GM12891 (cell line): Measurements from ENCODE around the gene TPRG1L.

ENCODE experiments used
- DNase-seq: peaks from one replicate; pipeline ENCODE4 v3.0.0; 2011; ENCODE audit warnings: low spot score; ENCODE audit not compliant: insufficient read length
- FAIRE-seq: peaks from 2 replicates; lab custom pipeline; 2011; peaks lifted over from hg19 to GRCh38; lab: Jason Lieb, UNC
- PAX5 ChIP-seq: IDR thresholded peaks from 2 replicates; pipeline ENCODE4 v1.6.1; 2011; ENCODE audit warnings: low read length, moderate library complexity, mild to moderate bottlenecking; ENCODE audit not compliant: insufficient read depth, severe bottlenecking
- POLR2A ChIP-seq: IDR thresholded peaks from 2 replicates; pipeline ENCODE4 v1.6.1; 2011; ENCODE audit warnings: low read depth, low read length, control low read depth
- POLR2AphosphoS5 ChIP-seq: IDR thresholded peaks from 2 replicates; pipeline ENCODE4 v1.6.1; 2011; ENCODE audit warnings: low read depth, low read length, control low read depth
- POU2F2 ChIP-seq: IDR thresholded peaks from 2 replicates; pipeline ENCODE4 v1.6.1; 2011; ENCODE audit warnings: low read depth, mild to moderate bottlenecking, control low read depth, low read length, moderate library complexity
- SPI1 ChIP-seq: IDR thresholded peaks from 2 replicates; pipeline ENCODE4 v1.6.1; 2011; ENCODE audit warnings: low read depth, low read length, control low read depth
- TAF1 ChIP-seq: IDR thresholded peaks from 2 replicates; pipeline ENCODE4 v1.6.1; 2011; ENCODE audit warnings: low read depth, low read length, control low read depth

TPRG1L gene

DNA sequence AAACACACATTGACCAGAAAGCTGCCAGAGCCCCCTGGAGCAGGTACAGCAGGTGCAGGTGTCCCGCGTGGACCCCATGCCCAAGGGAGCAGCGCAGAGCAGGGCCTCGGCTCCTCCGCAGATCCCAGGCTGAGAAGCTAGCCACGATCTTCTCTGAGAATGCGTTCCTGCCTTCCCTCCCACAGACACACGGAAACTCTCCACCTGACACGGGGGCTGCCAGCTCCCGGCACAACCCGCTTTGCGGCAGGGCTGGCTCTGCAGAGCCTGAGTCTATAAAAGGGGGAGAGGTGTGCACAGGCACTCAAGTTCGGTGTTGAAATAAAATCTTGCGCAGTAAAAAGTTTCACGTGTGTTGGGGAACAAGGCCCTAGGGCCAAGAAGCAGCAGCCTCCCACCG lies 23.1 kb upstream of the TPRG1L start:
- DNase-seq: no peak
- TF ChIP-seq TAF1 (no peak), POU2F2 (no peak), POLR2A (no peak), POLR2AphosphoS5 (no peak), SPI1 (no peak), PAX5 (no peak)
- FAIRE-seq: no peak

DNA sequence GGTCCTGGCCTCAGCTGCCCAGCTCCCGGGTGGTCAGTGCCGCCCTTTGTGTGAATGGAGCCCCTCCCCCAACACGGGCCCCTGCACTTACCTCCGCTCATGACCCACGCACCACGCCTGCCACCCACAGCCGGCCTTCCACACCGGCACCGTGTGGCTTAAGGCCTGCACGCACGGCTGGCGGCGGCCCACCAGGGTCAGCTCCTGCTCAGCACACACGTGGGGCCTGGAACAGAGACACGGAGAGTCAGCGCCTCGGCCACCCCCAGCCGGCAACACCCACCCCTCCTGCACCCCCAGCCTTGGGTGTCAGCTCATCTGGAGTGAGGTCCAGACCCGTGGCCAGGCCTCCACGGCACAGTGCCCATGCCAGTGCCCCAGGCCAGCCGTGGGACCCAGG lies 22.4 kb upstream of the TPRG1L start:
- FAIRE-seq: no peak
- DNase-seq: no peak
- TF ChIP-seq SPI1: no peak
- no peak for TF ChIP-seq POU2F2
- no peak for TF ChIP-seq POLR2AphosphoS5
- no peak for TF ChIP-seq TAF1
- TF ChIP-seq PAX5: no peak
- no peak for TF ChIP-seq POLR2A

DNA sequence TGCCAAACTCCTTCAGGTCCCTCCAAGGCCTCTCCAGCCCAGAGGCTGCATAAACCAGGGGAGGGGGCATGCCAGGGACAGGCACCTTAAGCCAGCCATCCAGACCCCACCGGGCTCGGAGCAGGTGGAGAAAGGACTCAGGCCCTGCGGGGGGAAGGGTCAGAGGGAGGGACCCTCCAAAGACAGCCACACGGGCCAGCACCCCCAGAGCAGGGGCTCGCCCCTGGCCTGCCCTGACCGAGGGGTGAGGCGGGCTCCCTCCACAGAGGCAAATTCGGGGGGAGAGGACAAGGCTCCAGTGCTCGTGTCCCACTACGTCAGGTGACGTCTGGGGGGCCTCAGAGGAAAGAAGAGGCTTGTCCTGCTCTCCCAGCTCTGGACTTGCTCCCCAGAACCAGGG lies 21.7 kb upstream of the TPRG1L start:
- TF ChIP-seq POU2F2 (no peak), POLR2A (no peak), POLR2AphosphoS5 (no peak), SPI1 (no peak), TAF1 (no peak), PAX5 (no peak)
- DNase-seq (no peak), FAIRE-seq (no peak)

DNA sequence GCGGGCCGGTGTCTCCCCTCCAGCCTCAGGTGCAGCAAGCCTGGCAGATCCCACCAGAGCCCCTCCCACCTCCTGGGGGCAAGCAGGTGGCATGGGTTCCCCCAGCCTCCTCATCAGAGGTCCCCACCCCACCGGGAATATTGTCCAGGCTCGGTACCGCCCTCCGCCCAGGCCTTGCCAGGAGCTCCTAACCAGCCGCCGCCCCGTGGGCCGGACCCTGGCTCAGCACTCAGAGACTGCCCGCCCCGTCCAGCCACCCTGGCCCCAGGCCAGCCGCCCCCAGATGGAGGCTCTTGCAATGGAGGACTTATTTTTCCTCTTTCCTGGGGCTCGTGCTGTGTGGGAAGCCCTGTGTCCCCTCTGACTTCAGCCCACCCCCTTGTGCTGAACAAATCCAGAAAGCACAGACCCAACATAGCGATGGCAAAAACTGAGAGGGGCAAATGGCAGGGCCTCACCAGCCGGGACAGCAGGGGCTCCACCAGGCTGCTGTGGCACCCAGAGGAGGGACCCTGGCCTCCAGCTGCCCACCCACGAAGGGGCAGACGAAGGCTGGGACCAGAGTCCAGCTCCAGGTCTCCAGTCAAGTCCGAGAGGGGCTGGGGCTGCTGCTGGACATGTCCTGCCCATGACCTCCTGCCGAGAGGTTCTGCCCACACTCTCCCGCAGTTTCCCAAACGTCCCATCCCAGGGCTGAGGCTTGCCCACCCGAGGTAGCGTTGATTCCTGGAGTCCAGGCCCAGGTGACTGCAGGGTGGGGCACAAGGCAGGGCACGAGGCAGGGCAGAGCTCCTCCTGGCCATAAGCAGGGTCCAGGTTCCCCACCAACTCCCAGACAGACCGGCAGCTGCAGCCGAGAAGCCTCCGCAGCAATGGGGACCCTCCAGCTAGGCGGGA lies 21.0 kb upstream of the TPRG1L start:
- DNase-seq (no peak), FAIRE-seq (no peak)
- no peak for TF ChIP-seq SPI1

DNA sequence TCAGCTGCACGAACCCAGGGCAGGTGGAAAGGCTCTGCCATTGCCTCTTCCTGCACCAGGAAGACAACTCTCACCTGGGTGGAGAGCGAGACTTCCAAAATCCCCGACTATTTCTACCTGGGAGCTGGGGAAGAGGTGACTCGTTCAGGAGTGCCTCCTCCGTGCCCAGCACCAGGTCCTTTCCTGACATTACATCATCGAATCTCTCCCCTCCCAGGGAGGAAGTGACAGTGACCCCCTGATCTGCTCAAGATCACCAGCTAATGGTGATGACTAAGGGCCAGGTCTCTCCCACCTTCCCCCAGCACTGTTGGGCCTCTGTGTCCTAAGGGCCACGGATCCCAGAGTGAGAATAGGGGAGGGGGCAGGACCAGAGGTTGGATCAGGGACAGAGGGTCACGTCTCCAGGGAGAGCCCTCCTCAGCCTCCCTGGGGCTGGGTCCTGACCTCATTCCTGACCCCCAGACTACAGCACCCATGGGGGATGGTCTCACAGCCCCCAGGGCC lies 20.3 kb upstream of the TPRG1L start:
- FAIRE-seq (no peak), DNase-seq (no peak)
- no peak for TF ChIP-seq SPI1

DNA sequence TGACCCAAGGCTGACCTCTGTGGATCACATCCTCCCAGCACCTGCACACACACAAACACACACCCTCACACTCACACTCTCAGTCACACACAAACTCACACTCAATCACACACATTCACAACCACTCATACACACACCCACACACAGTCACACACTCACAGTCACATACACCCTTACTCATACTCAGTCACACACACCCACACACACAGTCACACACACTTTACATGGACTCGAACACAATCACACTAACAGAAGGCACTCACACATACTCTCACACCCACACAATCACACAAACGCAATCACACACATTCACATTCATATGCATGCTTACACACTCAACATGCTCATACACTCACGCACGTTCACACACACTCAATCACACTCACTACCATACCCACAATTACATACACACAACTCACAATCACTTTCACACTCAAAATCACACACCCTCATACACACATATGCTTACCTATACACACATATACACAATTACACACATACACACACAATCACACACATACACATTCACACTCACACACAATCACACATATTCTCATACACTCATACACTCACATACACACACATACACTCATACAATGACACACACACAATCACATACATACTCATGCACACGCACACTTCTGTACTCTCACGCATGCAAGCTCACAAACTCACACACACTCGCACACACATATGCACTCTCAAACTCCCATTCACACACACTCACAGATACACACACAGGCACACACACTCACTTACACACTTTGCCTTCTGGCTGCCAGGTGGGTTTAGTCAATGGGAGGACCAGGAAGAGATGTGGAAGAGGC lies 19.6 kb upstream of the TPRG1L start:
- TF ChIP-seq PAX5 (no peak), POU2F2 (no peak), POLR2AphosphoS5 (no peak), TAF1 (no peak), POLR2A (no peak), SPI1 (no peak)
- DNase-seq: no peak
- peak; percentile 59 for FAIRE-seq

DNA sequence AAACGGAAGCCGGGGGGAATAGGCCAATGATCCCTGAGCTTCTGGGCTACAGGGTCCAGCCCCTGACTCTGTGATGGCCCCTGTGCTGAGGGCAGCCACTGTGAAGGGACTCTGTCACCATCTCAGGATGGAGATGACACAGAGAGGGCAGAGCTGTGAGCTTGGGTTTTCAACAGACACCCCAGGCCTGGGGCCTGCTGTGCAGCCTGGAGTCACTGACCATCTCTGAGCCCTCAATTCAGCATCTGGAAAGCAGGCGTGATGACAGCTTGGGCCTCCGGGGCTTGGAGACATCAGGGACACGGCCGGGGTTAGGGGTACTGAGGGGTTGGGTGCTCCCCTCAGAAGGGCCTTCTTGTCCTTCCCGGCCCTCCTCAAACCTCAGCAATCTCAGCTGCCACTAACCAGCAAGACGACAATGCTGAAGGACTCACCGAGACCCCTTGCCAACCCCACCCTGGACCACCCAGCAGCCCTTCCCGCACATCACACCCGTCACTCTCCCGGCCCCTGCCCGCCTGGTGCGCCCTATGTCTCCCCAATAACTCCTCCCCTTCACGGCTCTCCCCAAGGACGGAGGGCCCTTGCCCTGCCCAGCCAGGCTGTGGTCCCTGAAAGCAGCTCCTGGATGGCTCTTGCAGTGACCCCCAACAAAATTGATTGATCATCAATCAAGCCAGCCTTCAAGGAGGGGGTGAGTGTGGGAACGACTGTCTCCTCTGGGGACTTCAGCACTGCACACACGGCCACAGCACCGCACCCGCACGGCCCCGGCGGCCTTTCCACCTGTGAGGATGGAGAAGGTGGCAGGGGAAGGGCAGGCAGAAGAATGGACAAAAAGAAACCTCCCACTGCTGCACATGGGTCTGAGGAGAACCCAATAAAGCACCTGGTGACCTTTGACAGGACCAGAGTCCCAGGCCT lies 17.8 kb upstream of the TPRG1L start:
- no peak for FAIRE-seq
- TF ChIP-seq POLR2A (no peak), POU2F2 (no peak), SPI1 (no peak), TAF1 (no peak), PAX5 (no peak), POLR2AphosphoS5 (no peak)
- DNase-seq: no peak

DNA sequence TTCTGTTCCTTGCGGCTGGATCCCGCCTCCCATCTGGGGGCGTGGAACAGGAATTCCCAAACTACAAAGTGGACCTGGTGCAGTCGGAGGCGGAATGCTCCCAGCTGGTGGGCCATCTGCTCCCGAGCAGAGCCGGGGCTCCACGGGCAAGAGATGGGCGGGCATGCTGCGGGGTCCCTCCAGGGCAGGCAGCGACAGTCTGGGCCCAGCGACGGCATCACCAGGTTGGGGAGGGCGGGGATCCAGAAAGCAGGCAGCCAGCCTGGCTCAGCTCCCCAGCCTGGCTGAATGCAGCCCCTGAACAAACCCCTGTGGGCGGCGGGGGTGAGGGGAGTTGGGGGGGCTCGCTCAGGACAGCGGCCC lies 17.1 kb upstream of the TPRG1L start:
- DNase-seq (no peak), FAIRE-seq (no peak)
- TF ChIP-seq SPI1: no peak
- TF ChIP-seq POU2F2: no peak
- TF ChIP-seq PAX5: no peak

DNA sequence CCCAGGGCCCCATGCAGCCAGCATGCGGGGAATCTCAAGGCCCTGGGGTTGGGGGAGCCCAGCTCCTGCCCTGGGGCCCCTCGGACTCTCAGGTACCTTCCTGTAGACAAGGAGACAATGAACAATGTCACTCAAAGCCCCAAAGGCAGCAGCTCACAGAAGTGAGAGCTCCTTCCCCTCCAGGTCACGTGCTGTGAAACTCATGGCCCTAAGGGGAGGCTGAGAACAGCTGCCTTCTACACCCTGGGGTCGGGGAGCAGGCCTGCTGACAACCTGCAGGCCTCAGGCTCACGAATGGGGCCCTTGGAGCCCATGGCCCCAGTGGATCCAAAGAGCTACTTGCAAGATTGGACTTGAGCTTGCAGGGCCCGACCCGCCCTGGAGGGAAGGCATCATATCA lies 16.7 kb upstream of the TPRG1L start:
- no peak for DNase-seq
- FAIRE-seq: no peak

More for the DNA sequence above, 16.7 kb upstream of the TPRG1L start:
- TF ChIP-seq TAF1 (no peak), POLR2AphosphoS5 (no peak), POU2F2 (no peak), POLR2A (no peak), SPI1 (no peak), PAX5 (no peak)
